Mesenteric fat pad (tissue), 1 donor: ENCODE measurements around the gene DLGAP1. TPM values are rescaled to one million over a fixed set of nuclear protein-coding genes. Genes with fewer than 3 reads are reported as not detected.

Experiments
- DNase-seq: peaks from one replicate; pipeline ENCODE4 v3.0.0-alpha.2; 2020; ENCODE audit warnings: low spot score
- total RNA-seq: library from RNA; stranded (reverse); fragmentation: NEBNext Ultra II Directional; extraction: Animal tissue kit (Norgen Biotek cat#: 25700); gene quantifications from one replicate; pipeline ENCODE4 v1.2.1, GENCODE V29; 2021
- donor health status: DM: yes; HTN: yes; CAD: no.

DLGAP1 gene
- total RNA-seq, 1 donor from 2014 or later, result 4.2 TPM

DNA sequence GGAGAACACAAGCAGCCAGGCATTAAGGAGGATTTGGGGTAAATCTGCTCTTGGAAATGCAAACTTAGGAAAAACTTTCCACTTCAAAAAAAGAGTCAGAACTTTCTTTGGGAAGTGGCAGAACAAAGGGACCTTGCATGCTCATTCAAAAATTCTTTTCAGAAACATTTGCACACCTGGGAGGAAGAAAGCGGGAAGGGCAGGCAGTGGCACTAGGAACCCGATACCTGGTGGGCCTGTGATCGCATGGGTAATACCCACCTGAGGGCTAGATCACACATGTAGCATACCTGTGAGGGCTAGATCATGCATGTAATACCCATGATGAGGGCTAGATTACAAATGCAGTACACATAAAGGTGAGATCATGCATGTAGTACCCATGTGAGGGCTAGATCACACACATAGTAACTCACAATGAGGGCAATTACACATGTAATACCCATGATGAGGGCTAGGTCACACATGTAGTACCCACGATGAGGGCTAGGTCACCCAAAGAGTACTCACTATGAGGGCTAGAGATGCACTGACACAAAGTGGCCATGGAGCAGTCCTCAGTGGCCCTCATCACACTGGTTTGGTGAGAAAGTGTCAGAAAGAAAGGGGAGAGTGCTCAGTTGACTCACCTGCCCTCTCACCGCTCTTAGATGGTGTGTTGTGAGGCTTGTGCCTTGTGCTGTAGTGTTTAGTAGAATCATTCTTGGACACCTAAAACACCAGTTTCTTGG, 212.5 kb downstream of the DLGAP1 start:
- no peak for DNase-seq

DNA sequence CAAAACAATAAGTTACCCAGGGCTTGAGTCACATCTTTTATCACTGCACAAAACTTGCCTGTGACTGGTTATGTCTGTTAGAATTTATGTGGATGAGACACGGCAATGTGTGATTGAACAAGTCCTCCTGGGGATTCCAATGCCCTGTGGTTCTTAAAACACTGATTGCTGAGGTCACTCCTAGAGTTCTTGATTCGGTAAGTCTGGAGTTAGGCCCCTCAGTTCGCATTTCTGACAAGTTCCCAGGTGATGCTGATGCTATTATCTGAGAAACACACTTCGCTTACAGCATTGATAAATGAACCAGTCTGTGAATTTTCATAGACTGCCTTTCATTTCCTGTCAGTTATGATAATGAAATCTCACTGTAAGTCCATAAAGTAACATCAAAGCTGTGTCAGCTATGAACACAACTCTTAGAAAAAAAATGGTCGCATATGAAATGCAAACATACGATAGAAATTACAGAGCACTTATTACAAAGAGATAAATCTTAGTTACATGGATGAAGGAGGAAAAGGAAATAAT, 214.0 kb downstream of the DLGAP1 start:
- no peak for DNase-seq

DNA sequence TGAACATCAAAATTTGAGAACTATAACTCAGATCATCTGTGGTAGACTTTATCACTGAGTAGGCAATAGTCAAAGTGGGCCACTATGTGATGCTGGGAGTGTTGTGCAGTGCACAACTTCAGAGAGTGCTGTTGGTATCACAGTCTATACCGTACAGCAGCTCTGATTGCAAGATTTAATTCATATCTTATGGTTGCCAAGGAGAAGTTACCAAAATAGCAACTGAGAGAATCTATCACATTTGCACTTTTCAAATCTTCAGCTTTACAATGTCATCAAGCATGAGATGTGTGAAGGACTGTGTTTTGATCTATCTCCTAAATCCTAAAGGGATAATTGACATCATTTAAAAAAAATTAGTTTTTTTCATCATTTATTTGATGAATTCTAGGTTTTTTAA, 216.1 kb downstream of the DLGAP1 start:
- DNase-seq, result no peak

DNA sequence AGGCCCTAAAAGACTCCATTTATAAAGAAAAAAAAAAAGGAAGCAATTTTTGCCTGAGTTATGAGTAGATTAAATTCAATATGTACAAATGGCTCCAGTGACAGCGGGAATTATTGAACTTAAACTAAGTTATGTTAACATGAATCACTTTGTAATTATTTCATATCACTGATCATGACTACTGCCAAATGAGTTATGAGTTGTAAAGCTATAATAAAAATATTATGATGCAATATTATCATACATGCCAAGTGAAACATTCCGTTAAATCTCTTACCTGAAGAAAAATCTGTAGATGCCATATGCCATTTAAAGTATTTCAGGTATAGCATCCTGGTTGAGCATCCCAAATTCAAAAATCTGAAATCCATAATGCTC, 217.5 kb downstream of the DLGAP1 start:
- no peak for DNase-seq

DNA sequence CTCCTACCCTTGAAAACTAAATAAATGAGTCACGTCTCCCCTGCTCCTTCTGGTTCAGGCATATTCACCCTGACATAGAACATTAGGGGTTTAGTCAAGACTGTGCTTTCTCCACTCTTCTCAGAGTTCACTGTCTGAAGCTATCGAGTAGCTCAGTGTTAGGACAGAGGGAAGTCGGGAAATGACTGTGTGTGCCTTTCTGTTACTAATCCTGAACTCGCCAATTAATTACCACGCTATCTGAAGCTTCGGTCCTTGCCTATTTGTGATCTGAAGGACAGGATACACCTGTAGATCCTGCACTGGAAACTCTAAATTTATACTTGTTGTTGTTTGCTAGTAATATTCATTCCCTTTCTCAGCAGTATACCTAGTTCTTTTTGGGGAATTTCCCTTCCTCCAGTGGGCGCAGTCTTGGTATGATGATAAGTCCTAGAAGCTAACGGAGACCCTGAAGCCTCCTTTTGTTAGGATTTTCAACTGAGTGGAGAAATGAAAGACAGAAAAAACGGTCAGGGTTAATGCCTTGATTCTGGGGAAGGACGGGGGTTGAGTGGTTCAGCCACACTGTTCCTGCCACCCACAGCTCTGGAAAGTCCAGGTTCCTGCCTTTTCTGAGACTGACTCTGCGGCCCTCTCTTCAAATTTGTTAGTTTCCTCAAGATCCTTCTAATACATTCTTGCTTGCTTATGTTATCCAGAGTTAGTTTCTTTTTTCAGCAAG, 218.0 kb downstream of the DLGAP1 start:
- no peak for DNase-seq

DNA sequence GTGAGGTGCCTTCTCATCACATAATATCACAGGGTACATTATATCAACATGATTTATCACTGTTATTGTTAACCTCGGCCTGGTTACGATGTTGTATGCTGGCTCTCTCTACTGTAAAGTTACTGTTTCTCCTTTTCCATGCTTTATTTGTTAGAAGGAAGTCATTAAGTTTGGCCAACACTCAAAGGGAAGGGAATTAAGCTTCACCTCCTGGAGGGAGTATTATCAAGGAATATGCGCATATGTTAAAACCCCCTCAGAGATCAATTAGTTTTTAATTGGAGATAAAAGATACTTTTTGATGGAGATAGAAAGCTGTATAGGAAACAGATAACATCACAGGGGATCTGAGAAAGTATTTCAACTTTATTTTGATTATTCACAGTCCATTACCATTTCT, 221.6 kb downstream of the DLGAP1 start:
- no peak for DNase-seq

DNA sequence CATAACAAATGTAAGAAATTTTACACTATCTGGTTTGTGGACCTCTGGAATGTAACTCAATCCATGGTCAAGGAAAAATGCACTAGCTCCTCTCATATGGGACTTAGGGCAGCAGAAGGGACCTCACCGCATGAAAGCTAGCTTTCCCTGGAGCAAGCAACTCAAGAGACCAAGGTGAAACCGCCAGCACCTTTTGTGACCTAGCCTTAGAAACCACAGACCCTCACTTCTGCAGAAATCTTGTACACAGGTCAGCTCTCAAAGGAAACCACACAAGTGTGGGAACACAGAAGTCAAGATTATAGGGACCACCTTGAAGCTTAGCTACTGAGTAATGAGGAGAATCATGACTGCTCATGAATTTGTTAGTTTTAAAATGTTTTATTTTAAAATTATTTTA, 222.5 kb downstream of the DLGAP1 start:
- no peak for DNase-seq

DNA sequence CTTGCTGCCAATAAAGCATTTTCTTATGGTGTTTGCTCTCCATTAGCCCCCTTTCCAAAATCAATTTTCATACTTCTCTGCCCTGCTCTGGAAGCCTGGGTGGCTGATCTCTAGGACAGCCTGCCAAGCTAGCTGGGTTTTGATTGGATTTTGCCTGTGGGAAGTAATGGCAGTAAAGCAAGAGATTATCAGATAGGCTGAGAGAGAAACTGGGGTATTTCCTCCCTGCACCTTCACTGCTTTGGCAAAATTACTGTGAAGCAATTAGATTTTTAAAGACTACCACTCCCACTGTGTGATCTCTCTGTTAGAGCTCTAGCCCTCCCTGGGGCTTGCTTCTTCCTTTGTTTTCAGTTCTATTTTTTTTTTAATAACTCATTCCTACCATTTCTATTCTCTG, 223.8 kb downstream of the DLGAP1 start:
- no peak for DNase-seq

DNA sequence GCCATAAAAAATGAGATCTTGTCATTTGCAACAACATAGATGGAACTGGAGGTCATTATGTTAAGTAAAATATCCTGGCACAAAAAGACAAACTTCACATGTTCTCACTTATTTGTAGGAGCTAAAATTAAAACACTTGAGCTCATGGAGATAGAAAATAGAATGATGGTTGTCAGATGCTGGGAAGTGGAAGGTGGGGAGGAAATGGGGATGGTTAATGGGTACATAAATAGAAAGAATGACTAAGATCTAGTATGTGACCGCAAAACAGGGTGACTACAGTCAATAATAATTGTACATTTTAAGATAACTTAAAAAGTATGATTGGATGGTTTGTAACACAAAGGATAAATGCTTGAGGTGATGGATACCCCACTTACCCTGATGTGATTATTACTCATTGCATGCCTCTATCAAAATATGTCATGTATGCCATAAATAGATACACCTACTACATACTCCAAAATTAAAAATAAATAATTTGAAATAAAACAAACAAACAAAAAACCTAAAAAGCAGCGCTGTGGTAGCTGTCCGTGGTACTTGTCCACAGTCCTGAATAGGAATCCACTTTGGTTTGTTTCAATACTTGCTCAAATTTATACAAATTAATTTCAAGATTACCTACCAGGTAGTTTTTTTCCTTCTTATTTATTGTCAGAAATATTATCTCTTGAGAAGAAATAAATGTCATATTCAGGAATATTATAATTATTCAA, 224.5 kb downstream of the DLGAP1 start:
- DNase-seq, result no peak

DNA sequence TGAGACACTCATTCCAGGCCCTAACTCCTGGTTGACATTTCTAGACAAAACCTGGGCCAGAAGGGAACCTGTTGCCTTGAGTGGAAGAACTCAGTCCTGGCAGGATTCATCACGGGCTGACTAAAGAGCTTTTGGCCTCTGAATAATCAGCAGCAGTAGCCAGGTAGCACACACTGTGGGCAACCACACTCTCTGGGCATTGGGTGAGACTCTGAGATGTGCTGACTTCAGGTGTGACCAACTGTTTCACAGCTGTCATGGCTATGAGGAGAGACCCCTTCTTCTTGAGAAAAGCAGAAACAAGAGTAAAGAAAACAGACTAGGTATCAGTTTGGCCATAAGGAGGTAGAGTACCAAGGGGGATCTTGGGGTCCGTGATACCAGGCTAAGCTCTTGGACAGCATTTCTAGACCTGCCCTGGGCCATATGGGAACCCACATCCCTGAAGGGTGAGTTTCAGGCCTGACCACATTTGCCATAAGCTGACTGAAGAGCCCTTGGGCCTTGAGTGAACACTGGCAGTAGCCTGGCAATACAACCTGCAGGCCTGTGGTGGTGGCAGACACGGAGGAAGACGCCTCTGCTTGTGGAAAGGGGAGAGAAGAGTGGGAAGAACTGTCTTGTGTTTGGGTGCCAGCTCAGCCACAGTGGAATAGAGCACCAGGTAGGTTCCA, 230.9 kb downstream of the DLGAP1 start:
- DNase-seq, result no peak

DNA sequence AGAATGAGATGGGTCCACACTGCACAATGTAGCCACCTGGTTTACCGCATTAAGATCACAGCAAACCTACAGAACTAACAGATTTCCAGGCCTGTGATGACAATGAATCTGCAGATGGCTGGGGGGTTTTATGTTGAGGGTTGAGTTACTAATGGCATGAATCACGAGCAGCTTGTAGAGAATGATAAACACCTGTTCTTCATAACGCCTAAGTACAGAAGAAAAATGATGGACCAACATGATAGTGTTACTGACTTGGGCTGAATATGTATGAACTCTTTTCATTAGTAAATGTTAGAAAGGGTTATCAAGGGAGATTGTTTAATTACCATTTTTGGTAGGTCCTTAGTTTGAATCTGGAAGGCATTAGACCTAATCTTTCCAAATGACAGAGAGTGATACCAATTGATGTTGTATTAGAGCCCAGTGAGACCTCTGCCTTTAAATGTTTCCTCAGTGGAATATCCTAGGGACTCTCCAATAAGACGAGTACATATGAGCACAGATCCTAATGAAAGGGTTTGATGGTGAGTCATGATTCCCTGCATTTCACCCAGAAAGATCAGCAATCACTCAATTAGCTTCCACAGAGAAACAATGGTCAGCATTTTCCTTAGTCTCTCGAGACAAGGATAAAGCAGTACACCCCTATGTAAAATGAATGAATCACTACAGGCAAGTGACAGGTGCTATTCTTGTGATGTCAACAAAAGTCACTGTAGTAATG, 243.8 kb downstream of the DLGAP1 start:
- DNase-seq, result no peak

DNA sequence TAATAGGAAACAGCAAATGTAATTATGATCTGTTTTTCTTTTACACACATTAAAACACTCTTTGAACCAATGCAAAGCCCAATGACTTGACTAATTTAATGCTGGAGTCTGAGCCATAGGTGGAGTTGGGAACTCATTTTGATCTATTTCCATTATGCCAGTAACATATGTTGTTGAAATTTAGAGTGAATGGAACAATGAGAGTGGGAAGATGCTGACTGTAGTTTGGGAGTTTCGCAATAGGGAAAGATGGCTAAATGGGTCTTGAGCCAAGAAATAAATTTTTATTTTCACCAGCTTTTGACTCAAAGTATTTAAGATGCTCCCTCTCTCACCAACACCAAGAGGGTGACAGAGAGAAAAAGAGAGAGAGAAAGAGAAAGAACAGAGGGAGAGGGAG, 246.7 kb downstream of the DLGAP1 start:
- no peak for DNase-seq

DNA sequence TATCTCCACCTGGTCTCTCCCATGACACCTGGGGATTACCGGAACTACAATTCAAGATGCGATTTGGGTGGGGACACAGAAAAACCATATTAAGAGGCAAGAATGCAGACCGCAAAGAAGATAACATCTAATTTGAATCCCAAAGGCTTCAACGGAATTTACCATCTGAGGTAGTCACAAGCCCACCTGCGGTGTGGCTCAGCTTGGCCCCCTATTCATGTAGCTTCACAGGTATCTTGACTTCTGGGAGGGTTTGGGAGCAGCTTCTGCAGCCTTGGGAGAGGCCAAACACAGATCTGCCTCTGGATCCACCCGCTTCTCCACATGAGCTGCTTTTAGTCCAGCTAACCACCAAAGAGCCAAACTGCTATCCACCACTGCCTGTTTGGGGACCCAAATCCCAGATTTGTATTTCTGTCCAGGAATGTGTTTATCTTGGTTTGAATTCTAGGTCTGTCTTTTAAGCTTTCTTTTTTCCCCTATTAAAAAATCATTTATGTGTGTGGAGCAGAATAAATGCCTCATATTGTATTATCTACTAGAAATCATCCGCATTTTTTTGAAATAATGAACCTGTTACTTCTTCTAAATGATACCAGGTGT, 247.6 kb downstream of the DLGAP1 start:
- no peak for DNase-seq

DNA sequence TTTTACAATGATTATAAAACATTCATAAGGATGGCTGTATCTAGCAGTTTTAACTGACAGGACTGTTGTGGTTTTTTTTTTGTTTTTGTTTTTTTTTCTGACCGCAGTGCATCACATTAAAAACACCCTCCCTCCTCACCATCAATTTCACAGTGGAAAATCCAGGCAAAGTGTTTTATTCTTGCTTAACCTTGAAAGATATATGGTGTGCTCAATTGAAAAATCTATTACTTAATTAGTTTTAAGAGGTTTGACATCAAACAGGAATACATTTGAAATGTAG, 250.7 kb downstream of the DLGAP1 start:
- DNase-seq, result no peak

DNA sequence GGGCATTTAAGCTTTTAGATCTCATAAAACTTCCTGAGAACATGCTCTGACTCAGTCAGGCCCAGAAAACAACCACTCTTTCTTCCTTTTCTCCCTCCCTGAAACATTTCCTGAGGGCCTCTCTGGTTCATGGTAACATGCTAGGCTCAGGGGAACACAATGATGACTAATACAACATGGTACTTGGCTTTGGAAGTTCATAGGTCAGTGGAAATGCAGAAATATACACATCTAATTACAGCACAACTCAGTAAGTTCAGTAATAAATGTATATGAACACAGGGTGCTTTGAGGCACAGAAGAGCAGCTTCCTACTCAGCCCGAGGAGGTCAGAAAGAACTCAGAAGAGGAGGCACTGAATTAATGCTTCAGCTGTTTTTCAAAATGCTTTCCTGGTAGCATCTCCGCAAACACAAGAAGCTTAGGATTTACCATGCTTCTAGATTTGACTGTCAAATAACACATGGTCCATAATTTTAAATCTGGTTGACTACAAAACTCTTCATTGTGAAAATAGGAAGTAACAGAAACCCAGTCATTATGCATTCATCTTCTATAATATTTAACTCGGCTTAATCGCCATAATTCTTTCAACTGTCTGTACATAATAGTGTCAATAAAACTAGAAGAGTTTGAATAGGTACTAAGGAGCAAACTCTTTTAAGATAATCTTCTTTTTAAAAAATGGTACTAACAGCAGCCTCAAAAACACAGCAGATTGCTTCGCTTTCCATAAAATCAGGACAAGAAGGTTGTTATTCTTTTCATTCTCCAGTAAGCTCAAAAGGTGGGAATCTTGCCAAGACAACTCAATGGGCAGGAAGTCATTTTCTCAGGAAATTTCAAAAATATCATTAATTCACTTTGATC, 251.3 kb downstream of the DLGAP1 start:
- DNase-seq, result no peak

DNA sequence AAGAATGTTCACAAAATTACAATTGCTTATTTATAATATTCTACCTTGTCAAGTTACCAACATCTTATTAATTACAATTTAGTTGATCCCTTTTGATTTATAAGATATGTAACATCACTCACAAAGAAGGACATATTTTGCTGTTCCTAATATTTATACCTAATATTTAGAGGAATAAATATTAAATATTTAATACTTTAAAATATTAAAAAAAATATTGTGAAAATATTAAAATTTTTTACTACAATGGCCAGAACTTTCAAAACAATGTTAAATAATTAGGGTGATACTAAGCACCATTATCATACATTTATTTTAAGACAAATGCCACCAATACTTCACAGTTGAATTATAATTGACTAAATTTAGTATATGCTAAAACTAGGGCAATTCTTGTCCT, 254.7 kb downstream of the DLGAP1 start:
- no peak for DNase-seq

DNA sequence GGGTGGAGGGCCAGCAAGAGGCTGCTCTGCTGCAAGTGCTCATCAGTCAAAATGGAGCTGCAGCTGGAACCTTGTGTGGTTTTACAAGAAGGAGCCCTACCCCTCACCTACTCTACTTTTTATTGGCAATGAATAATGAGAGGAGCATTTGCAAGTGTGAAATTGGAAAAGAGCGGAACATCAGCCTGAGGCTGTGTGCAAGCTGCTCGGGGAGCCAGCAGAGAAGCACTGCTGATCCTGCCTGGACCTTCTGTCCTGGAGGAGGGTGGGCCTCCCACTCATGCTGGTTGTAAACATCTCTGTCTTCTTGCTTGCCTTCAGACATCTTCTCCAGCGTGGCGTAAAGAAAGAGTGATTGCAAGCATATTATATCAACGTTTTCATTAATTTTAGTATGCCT, 256.2 kb downstream of the DLGAP1 start:
- DNase-seq, result no peak

DNA sequence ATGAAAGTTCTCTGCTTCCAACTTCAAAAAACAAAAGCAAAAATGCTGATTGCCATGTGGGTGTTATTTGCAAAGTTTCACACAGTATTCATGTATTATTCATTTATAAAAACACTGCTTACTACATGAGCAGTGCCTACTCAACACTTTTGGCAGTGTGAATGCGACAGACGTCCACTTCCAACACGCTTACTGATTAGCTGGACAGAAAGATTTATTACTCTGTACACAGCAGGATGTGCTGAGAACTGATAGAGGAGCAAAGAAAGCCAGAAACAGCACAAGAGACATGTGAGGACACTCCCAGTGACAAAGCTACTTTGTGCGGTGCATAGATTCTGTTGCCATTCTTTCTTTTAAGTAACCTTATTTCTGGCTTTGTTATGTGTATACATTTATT, 258.8 kb downstream of the DLGAP1 start:
- no peak for DNase-seq

DNA sequence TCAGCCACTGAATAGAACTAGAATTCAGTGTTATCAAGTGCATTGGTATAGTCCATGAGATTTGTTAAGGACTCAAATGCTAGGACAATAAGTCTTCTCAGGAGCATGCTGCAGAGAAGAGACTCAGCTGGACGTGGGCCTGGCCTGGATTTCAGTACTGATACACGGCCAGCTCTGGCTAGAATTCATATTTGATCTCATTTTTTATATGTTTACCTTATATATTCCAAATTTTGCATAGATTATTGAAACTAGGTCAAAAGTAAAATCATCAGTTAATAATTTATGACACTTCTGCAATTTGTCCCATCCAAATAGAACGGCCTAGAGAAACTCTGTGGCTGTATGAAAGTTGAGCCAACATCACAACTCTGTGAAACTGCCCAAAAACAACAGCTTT, 262.0 kb downstream of the DLGAP1 start:
- no peak for DNase-seq
